KOPT-K1 (cell line): ENCODE measurements around the gene PSMD1.

Experiments
- H3K27ac ChIP-seq: fragments of 200-600 bp; sonication (generic); 2 replicates; pipeline ENCODE4 v1.5.1; 2016; ENCODE audit warnings: antibody characterized with exemption, mild to moderate bottlenecking, low read depth, low read length; ENCODE audit not compliant: poor library complexity, severe bottlenecking
- H3K36me3 ChIP-seq: fragments of 200-600 bp; sonication (generic); 2 replicates; pipeline ENCODE4 v1.5.1; 2017; ENCODE audit warnings: antibody characterized with exemption, mild to moderate bottlenecking, low read length, moderate library complexity; ENCODE audit not compliant: insufficient read depth
- H3K9me3 ChIP-seq: fragments of 200-600 bp; sonication (generic); 2 replicates; pipeline ENCODE4 v1.5.1; 2017; ENCODE audit warnings: antibody characterized with exemption, low read length, mild to moderate bottlenecking; ENCODE audit not compliant: insufficient read depth, poor library complexity, severe bottlenecking

The PSMD1 gene

GRCh38 chr2:231028889-231029288, 27.8 kb upstream of the PSMD1 start:
- no peak overlapping the region for H3K27ac ChIP-seq
- no peaks in the 10 kb centered on the region for H3K36me3 ChIP-seq
- no peaks in the 10 kb centered on the region for H3K9me3 ChIP-seq

DNA sequence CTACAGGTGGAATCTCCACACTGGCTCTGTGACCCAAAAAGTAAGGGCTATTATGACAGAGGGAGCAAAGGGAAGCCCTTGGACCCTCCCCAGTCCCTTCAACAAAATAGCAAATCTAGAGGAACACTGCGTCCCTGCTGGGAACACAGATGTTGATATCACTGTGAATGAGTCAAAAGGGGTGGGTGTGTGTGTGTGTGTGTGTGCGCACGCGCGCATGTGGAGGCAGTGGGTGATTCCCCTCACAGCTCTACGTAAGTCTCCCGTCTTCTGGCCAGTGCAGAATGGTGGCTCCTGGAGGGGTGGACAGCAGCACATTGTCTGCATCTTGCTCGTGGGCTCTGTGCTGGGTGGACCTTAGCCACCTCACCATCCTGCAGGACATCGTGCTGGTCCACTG, 27.1 kb upstream of the PSMD1 start:
- H3K27ac ChIP-seq: no peak overlapping the region
- no peaks in the 10 kb centered on the region for H3K9me3 ChIP-seq
- no peaks in the 10 kb centered on the region for H3K36me3 ChIP-seq

DNA sequence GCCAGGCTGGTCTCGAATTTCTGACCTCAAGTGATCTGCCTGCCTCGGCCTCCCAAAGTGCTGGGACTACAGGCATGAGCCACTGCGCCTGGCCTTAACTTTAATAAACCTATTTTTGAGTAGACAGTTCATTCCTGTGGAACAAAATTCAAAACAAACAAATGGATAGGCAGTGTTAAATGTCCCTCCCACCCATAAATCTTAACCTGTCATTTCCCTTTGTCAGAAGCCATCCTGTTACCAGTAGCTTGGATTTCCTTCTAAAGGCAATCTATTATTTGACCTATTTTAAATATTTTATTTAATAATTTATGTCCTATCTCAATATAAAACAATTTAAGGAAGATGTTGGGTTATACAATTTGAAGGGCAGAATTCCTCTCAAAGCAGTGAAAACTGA, 25.9 kb upstream of the PSMD1 start:
- Histone ChIP-seq H3K36me3 (no peaks in the 10 kb centered on the region), H3K9me3 (no peaks in the 10 kb centered on the region), H3K27ac (no peak overlapping the region)

DNA sequence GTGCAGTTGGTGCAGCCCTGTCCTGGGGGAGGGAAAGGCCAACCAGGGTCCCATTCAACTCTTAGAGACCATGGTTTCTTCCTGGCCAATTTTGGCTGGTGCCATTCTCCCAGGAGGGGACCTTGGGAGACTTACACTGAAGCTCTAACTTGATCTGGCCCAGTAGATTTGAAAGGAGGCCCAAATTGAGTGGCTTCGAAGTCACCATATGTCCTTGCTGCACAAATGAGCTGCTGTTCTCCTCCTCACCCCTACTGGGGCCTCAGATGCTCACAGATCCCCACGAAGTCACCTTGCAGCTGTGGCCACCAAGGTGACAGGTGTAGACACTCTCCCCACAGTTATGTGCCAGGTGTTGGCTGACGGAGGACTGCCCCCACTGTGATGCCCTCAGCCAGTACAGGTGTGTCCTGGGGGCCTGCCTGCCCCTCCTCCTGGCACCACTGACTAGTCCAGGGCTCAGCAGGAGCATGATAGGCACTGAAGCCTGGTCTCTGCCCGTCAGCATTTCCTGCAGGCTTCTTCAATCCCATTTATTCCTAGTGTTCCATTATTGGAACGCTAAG, 24.0 kb upstream of the PSMD1 start:
- no peak overlapping the region for H3K27ac ChIP-seq
- H3K36me3 ChIP-seq: no peaks in the 10 kb centered on the region
- H3K9me3 ChIP-seq: no peaks in the 10 kb centered on the region

- Histone ChIP-seq H3K9me3 (no peaks in the 10 kb centered on the region), H3K27ac (no peak overlapping the region), H3K36me3 (no peaks in the 10 kb centered on the region)
Observed at GRCh38 chr2:231033147-231034132, 23.2 kb upstream of the PSMD1 start.

- Histone ChIP-seq H3K27ac (no peak overlapping the region), H3K36me3 (no peaks in the 10 kb centered on the region), H3K9me3 (no peaks in the 10 kb centered on the region)
Observed at GRCh38 chr2:231034291-231034882, 22.3 kb upstream of the PSMD1 start.

DNA sequence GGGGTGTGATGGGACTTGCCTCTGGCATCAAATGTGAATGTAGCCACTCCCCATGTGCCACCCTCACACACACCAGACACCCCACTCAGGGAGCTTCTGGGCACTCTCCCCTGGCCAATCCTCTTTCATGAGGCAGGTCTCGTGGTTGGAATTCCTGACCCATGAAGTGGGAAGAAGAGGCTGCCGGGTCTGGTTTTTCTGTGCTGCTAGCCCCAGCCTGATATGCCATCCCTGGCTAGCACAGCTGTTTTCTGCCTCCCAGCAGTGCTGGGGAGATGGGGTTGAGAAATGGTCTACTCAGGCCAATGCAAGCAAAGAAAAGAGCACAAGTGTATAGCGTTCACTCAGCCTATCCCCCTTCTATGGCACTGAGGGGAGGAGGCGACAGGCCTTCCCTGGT, 20.5 kb upstream of the PSMD1 start:
- Histone ChIP-seq H3K27ac (no peak overlapping the region), H3K36me3 (no peaks in the 10 kb centered on the region), H3K9me3 (no peaks in the 10 kb centered on the region)

GRCh38 chr2:231036578-231037106, 20.0 kb upstream of the PSMD1 start:
- Histone ChIP-seq H3K36me3 (no peaks in the 10 kb centered on the region), H3K27ac (no peak overlapping the region), H3K9me3 (no peaks in the 10 kb centered on the region)

DNA sequence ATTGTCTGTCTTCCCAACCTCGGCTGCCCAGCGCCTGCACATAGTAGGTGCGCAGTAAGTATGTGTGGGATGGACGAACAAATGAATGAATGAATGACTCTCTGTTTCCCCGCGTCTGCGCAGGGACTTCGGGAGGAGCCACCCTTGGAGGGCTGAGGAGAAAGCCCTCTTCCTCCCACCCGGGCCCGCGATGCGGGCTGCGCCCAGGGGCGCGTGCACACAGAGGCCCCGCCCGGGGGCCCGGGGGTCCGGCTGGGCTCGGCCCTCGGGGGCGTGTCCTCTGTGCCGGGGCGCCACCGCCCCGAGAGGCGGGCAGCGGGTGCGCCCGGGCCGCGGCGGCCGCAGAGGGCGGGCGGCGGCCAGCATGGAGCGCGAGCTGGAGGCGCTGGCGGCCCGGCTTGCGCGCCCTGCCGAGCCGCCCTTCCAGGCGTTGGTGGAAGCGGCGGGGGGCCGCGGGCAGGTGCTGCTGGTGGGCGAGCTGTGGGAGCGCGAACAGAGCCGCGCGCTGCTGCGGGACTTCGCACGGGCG, 19.4 kb upstream of the PSMD1 start, which contains the start of gene C2orf72:
Gene C2orf72 (plus strand): TSS at position 322 of the 529 bp plus-strand sequence. CDS start 43 bp downstream, at position 365.
- no peak within 1 kb of the TSS for H3K27ac ChIP-seq
- H3K36me3 ChIP-seq: no peaks in the 10 kb centered on the region
- H3K9me3 ChIP-seq: no peaks in the 10 kb centered on the region

- no peak overlapping the region for H3K27ac ChIP-seq
- H3K36me3 ChIP-seq: no peaks in the 10 kb centered on the region
- H3K9me3 ChIP-seq: no peaks in the 10 kb centered on the region
Observed at GRCh38 chr2:231037731-231038482, 18.8 kb upstream of the PSMD1 start.

- Histone ChIP-seq H3K27ac (no peak overlapping the region), H3K36me3 (no peaks in the 10 kb centered on the region)
Observed at GRCh38 chr2:231038483-231039293, 18.0 kb upstream of the PSMD1 start.

DNA sequence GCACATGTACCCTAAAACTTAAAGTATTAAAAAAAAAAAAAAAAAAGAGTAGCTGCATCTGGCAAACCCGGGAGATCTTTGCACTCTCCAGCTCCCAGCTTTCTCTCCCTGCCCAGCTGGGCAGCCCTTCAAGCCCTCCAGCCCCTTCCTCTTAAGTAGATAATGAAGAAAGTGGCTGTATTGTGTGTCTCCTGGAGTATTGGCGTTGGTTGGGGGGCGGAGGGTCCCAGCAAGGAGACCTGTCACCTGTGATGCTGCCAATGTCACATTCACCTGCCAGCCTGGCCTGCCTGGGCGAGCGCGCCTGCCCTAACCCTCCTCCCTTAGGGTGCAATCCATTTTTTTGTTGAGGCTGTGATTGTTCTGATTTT, 17.4 kb upstream of the PSMD1 start:
- Histone ChIP-seq H3K9me3 (no peaks in the 10 kb centered on the region), H3K27ac (no peak overlapping the region), H3K36me3 (no peaks in the 10 kb centered on the region)

More at GRCh38 chr2:231038483-231039293, 18.0 kb upstream of the PSMD1 start:
- no peaks in the 10 kb centered on the region for H3K9me3 ChIP-seq

GRCh38 chr2:231039821-231040364, 16.8 kb upstream of the PSMD1 start:
- Histone ChIP-seq H3K27ac (no peak overlapping the region), H3K9me3 (no peaks in the 10 kb centered on the region), H3K36me3 (no peaks in the 10 kb centered on the region)
